ENCODE measurements around the gene MCF2L.

The MCF2L gene

DNA sequence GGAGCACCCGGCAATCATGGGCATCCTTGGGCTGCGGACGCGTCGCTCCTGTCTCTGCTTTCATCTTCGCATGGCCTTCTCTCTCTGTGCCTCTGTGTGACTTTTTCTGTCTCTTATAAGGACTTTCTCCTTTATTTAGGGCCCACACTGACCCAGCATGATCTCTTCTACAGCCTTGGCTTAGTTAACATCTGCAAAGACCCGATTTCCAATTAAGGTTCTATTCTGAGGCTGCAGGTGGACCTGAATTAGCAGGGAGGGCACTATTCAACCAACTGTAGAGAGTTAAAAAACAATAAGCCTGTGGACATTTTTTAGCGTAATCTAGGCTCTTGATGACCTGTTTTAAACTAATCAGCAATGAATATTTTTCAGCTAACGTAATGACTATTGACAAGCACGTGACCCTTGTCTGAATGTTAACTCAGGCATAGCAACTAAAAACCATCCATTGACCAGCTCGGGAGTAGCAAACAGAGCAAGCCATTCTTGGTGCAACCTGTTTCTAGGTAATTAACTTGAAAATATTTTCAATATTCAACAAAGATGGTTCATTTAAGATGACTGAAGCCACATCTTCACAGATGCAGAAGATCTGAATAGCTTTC lies 168.8 kb downstream of the MCF2L start:
- DNase-seq (ENCODE audit: insufficient read length, low spot score) (no peak), FAIRE-seq (no peak)

DNA sequence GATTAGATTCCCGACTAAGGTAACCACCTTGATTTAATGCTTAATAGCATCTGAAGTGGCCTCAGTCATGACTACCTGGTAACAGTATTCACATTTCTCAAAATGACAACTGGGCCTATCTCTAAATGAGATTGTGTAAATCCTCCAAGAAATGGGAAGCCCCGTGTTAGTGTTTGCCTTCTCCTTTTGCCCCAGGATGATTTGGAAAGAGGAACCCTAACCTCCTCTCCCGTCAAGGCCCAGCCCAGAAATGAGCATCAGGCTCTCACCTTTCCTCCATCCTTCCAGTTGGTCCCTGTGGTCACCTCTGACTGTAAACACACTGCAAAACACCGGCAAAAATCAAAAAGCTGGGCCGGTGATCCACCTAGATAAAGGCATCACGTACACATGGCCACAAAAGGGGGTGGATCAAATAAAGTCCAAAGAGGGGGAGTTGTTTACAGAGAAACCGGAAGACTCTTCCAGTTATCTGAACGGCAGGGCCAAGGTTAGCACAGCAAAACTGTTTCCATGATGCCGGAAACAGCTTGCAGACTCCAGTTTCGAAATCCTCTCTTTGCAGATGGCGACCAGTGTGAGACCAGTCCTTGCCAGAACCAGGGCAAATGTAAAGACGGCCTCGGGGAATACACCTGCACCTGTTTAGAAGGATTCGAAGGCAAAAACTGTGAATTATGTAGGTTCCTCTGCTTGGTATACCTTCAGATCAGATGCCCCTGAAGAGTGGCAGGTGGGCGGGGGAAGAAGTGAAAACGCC lies 170.0 kb downstream of the MCF2L start:
- DNase-seq (ENCODE audit: insufficient read length, low spot score) = no peak
- FAIRE-seq = no peak

DNA sequence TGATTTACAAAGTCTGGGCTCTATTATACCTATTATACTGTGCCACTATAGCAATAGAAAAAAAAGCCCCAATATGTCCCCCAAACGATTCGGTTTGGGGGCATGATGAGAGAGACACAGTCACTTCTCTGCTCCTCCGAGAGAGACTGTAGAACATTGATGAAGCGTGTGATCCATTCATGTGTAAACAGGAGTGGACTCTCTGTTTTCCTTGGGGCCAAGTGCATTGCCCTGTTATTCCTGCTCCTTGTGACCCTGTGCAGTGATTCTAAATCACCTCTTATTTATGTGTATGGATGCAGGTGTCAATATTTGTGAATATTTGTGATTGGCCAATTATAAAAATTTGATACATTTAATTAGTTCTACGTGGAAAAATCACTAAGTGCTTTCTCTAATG lies 170.6 kb downstream of the MCF2L start:
- no peak for FAIRE-seq
- DNase-seq (ENCODE audit: insufficient read length, low spot score) = no peak

DNA sequence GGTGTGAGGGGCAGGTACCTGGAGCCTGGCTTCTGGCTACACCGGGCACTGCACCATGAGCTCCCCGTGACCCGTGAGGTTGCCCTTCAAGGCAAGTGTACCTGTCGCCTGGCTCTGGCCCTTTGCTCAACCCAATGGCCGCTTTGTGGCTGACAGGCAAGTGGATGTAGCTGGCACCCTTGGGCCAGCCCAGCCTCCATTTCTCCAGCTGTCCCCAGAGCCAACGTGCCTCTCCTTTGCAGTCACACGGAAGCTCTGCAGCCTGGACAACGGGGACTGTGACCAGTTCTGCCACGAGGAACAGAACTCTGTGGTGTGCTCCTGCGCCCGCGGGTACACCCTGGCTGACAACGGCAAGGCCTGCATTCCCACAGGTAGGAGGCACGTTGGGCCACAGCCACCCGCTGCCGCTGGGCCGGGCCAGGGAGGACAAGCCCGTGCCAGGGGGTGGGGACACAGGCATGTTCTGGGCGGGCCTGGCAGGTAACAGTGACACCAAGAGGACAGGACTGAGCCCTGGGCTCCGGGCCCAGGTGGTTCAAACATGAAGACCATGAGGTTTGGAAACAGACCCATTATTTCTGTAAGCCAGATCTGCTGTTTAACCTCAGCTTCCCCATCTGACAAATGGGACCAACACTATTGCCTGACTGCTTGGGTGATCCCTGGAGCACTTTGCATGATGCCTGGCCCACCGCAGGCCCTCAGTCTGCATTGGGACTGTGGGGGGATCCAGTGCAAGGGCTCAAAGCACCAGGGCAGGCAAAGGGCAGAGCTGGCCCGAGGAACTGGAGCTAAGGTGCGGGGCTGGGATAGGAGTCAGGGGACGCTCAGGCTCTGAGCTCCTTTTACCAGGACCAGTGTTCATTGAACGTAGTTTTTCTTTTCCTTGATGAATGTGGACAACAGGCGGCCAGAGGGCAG lies 171.9 kb downstream of the MCF2L start:
- FAIRE-seq (no peak), DNase-seq (ENCODE audit: insufficient read length, low spot score) (no peak)

DNA sequence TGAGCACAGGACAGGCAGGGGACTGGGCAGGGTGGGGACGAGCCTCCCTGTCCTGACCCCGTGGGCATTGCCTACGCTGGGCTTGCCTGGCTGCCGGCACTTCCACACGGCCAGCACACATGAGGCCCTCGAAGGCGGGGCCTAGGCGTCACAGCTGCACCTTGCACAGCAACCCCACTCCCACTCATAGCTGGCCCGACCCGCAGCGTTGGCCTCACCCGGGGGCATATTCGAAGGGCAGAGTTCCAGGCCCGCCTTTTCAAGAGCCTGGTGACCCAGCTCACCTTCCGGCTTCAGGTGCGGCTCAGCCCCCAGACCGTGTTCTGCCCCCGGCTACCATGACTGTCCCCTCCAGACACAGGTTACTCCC lies 172.6 kb downstream of the MCF2L start:
- DNase-seq (ENCODE audit: insufficient read length, low spot score) (no peak), FAIRE-seq (no peak)

DNA sequence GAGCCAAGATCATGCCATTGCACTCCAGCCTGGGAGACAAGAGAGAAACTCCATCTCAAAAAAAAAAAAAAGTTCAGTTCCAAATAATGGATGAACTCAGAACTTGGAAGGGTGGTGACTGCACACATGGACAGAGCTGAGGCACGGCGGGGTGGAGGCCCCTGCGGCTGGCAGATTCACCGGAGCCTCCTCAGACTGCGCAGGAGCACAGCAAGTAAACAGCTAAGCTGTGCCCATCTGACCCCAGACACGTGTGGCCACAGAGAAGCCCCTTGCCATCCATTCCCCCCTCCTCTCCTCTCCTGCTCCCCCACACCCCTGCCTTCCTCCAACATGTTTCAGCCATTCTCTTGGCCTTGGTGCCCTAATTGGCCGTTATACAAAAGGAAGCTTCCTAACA lies 173.9 kb downstream of the MCF2L start:
- DNase-seq (ENCODE audit: insufficient read length, low spot score) (no peak), FAIRE-seq (no peak)

DNA sequence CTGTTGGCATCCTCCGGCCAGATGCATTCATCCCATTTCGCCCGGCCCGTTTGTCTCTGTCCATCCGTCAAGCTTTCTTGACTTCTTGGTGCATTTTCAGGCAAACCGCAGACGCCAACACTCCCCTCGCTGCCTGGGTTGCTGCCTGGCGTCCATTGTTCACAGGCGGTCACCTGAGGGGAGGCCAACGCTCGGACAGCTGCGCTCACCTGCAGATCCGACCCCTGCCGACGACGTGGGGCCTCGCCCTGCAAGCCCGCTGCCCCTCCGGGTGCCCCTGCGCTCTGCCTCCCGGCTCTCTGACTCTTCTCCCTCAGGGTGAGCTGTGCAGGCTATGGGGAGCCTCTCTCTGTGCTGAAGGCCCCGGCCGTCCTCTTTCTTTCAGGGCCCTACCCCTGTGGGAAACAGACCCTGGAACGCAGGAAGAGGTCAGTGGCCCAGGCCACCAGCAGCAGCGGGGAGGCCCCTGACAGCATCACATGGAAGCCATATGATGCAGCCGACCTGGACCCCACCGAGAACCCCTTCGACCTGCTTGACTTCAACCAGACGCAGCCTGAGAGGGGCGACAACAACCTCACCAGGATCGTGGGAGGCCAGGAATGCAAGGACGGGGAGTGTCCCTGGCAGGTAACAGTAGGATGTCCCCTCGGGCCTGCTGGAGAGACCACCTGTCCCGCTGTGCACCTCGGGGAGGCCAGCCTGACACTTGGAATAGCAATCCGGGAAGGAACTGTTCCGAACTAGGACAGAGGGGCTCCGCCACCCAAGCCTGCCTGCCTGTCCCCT lies 174.6 kb downstream of the MCF2L start:
- no peak for FAIRE-seq
- no peak for DNase-seq (ENCODE audit: insufficient read length, low spot score)

DNA sequence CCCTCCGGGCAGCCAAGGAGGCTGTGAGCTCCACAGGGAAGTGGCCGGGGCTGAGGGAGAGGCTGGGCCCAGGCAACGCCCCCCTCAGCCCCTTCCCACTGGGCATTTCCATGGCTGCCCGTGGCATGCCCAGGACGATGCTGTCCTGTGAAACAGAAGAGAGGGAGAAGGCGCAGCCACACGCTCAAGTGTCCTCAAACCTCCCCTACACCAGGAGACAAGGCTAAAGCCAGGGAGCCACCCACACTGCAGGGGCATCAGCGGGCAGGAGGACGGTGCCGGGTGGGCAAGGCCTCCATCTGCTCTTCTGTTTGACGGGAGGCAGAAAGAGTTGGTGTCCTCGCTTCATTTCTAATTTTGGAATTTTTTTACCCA lies 175.2 kb downstream of the MCF2L start:
- no peak for FAIRE-seq
- no peak for DNase-seq (ENCODE audit: insufficient read length, low spot score)

DNA sequence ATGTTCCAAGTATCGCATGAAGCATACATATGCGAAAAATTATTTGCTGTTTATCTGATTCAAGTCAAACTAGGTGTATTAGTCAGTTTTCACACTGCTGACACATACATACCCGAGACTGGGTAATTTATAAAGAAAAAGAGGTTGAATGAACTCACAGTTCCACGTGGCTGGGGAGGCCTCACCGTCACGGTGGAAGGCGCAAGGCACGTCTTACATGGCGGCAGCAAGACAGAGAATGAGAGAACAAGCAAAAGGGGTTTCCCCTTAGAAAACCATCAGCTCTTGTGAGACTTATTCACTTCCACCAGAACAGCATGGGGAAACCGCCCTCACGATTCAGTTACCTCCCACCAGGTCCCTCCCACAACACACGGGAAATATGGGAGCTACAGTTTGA lies 176.5 kb downstream of the MCF2L start:
- FAIRE-seq (no peak), DNase-seq (ENCODE audit: insufficient read length, low spot score) (no peak)

DNA sequence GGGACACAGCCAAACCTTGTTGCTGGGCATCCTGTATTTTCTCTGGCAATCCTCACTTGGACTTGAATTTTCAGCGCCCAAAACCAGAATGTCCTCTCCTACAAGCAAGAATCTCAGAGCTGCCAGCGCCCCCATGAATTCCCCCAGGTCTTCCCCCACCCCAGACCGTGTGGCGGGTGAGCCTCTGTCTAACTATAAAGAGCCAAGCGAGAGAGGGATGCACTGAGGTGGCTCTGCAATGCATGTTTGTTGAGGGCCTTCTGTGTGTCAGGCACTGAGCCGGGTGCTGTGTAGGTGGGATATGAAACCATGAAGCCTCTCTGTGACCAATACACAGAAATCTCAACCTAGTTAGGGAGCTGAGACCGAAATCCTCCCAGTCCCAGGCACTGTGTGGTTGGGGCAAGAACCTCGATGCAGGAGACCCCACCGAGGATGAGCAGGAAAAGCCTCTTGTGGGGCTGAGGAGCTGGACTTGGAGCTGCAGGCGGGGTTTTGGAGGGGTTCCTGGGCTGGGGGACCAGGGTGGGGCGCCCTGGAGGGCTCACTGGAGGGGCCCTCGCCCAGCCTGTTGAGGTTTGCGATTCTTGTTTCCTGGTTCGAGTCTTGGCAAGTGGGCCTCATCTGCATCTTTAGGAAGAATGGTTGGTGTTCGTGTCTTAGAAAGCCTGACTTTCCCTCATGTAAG lies 177.0 kb downstream of the MCF2L start:
- FAIRE-seq (no peak), DNase-seq (ENCODE audit: insufficient read length, low spot score) (no peak)

DNA sequence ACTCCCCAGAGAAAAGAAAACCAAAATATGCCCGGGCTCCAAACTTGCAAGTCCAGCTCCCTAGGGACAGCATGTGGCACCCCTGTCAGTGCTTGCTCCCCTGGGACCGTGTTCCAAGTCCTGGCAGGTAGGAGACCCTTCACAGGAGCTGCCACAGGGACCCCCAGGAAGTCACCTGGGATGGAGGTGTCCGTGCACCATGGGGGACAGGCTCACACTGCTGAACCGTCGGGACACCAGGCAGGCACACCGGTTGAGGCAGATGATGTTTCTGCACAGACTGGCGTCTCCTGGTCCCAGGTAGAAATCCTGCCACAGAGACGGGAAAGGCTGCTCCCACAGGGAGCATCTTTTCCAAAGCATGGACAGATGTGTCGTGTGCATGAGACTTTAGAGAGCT lies 177.7 kb downstream of the MCF2L start:
- no peak for DNase-seq (ENCODE audit: insufficient read length, low spot score)
- FAIRE-seq = no peak

DNA sequence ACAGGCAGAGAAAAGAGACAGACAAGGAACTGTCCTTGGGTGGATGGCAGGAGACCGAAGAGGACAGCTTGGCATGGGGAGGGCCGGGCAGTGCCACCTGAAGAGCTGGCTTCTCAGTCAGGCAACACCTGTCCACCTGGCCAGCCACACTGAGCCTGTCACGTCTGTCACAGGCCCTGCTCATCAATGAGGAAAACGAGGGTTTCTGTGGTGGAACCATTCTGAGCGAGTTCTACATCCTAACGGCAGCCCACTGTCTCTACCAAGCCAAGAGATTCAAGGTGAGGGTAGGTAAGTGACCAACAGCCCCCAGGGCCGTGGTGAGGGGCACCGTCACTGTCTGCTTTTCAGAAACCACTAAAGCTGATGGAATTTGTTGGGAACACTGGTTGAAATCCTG lies 178.2 kb downstream of the MCF2L start:
- DNase-seq (ENCODE audit: insufficient read length, low spot score) (no peak), FAIRE-seq (no peak)

DNA sequence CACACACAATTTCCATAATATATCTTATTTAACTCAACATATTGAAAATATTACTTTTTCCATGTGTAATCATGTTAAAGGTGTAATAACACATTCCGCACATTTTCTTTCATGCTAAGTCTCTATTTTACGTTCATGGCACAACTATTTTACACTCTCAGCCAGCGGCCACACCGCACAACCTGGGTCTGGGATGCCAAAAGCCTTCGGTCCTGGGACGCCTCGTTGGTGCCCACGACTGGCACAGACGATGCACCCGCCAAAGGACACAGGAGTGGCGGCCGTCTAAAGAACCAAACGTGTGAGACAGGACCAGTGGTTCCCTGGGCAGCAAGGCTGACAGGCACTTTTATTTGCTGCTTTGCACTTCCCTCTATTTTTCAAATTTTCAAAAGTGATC lies 179.4 kb downstream of the MCF2L start:
- no peak for DNase-seq (ENCODE audit: insufficient read length, low spot score)
- FAIRE-seq = no peak

DNA sequence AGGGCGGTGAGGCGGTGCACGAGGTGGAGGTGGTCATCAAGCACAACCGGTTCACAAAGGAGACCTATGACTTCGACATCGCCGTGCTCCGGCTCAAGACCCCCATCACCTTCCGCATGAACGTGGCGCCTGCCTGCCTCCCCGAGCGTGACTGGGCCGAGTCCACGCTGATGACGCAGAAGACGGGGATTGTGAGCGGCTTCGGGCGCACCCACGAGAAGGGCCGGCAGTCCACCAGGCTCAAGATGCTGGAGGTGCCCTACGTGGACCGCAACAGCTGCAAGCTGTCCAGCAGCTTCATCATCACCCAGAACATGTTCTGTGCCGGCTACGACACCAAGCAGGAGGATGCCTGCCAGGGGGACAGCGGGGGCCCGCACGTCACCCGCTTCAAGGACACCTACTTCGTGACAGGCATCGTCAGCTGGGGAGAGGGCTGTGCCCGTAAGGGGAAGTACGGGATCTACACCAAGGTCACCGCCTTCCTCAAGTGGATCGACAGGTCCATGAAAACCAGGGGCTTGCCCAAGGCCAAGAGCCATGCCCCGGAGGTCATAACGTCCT lies 180.0 kb downstream of the MCF2L start:
- no peak for FAIRE-seq
- DNase-seq (ENCODE audit: insufficient read length, low spot score) = no peak

Measured in GM19239 (cell line).